BLaER1 treated with 17β-estradiol and CSF1 and Interleukin-3, amounts not matched to agents 10 nM and 100 nM (cell line): ENCODE data around the gene ACTN2.
"Not testable (repeated sequence)": the region's sequence is repeated elsewhere in the genome, so short reads cannot be mapped to it uniquely, and the experiment has no call there.

Experiments
- H3K27ac ChIP-seq, 11 experiments: shearing (Covaris generic); formaldehyde crosslinking; 2 replicates each; pipeline ENCODE4 v1.8.1; 2022
- H3K27me3 ChIP-seq, 11 experiments: shearing (Covaris generic); formaldehyde crosslinking; 2 replicates each; pipeline ENCODE4 v1.8.1; 2022
- H3K36me3 ChIP-seq, 11 experiments: shearing (Covaris generic); formaldehyde crosslinking; 2 replicates each; pipeline ENCODE4 v1.8.1; 2022
- H3K4me1 ChIP-seq, 10 experiments: shearing (Covaris generic); formaldehyde crosslinking; 2 replicates each; pipeline ENCODE4 v1.8.1; 2022
- H3K4me2 ChIP-seq, 11 experiments: shearing (Covaris generic); formaldehyde crosslinking; 2 replicates each; pipeline ENCODE4 v1.8.1; 2022
- H3K4me3 ChIP-seq, 10 experiments: shearing (Covaris generic); formaldehyde crosslinking; 2 replicates each; pipeline ENCODE4 v1.8.1; 2022
- H3K9ac ChIP-seq, 11 experiments: shearing (Covaris generic); formaldehyde crosslinking; 2 replicates each; pipeline ENCODE4 v1.8.1; 2022
- H3K9me3 ChIP-seq, 11 experiments: shearing (Covaris generic); formaldehyde crosslinking; replicated peaks in 1 of 11; 2 replicates each; pipeline ENCODE4 v1.8.1; 2022
- H4K20me1 ChIP-seq, 11 experiments: shearing (Covaris generic); formaldehyde crosslinking; 2 replicates each; pipeline ENCODE4 v1.8.1; 2022
- Cebpa-rat ChIP-seq, 11 experiments: shearing (Covaris generic); IDR thresholded peaks; 2 replicates each; pipeline ENCODE4 v1.8.1; 2022

Gene ACTN2

DNA sequence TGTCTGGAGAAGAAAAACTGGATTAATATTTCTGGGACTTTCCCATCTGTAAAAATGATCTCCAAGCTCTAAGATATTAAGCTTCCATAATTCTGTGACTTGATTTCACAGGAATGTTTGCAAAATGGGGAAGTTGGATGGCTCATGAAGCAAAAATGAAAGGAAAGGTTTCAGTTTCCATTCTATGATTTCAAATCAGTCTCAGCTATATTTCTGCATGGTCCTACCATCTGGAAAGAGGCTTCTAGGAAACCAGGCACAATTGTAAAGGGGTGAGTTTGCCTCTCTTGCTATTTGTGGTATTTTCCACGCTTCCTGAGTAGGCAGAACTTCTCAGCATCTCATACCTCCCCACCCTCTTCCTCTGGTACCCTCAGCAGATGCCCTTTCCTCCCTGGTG, 22.4 kb upstream of the ACTN2 start:
- TF ChIP-seq Cebpa-rat (IDR thresholded peaks at IDR 0.05): no peak
- H3K27me3 ChIP-seq: no peaks in the 10 kb centered on the region
- peaks cover 0 to 14% (median 5%) of the 10 kb centered on the region in 10 experiments; a peak in 12 of 20 replicates for H3K4me1 ChIP-seq
- H3K36me3 ChIP-seq: no peaks in the 10 kb centered on the region
- no peaks in the 10 kb centered on the region for H4K20me1 ChIP-seq
- no peak overlapping the region for H3K4me3 ChIP-seq
- no peaks in the 10 kb centered on the region for H3K9me3 ChIP-seq
- no peak overlapping the region for H3K27ac ChIP-seq
- H3K4me2 ChIP-seq: peak overlapping the region in 8 of 11 experiments; percentile 2 to 68 (median 58); a peak in 12 of 22 replicates
- no peak overlapping the region for H3K9ac ChIP-seq

DNA sequence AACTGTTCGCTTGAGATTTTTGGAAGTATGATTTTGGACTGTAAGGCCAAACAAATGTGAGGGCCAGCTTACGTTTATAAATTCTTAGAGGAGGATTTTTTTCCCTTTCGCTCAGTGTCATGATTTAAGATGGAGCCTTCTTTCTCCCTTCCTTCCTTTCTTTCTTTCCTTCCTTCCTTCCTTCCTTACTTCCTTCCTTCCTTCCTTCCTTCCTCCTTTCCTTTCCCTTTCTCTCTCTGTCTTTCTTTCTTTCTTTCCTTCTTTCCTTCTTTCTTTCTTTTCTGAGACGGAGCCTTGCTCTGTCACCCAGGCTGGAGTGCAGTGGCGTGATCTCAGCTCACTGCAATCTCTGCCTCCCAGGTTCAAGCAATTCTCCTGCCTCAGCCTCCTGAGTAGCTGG, 17.4 kb upstream of the ACTN2 start:
- H4K20me1 ChIP-seq, H3K9me3 ChIP-seq, H3K4me2 ChIP-seq, H3K4me3 ChIP-seq, H3K9ac ChIP-seq, H3K27ac ChIP-seq, H3K27me3 ChIP-seq, H3K36me3 ChIP-seq: not testable (repeated sequence)
- peaks cover 0 to 10% (median 5%) of the 10 kb centered on the region in 10 experiments; a peak in 12 of 20 replicates for H3K4me1 ChIP-seq

DNA sequence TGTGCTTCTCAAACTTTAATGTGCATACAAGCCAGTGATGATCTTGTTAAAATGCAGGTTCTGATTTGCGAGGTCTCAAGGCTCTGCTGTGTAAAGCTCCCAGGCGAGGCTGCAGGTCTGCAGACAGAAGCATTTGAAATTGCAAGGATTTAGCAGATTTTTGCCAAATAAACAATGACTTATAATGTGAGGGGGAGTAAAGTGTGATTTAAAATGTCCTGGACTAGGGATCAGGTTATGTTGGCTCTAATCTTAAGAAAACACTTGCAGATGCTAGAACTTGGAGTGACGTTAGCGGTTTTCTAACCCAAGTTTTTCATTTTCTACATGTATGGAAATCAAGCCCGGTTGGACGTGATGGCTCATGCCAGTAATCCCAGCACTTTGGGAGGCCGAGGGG, 16.2 kb upstream of the ACTN2 start:
- no peaks in the 10 kb centered on the region for H3K4me1 ChIP-seq
- no peak overlapping the region for H3K27ac ChIP-seq
- TF ChIP-seq Cebpa-rat (IDR thresholded peaks at IDR 0.05): no peak
- H3K4me2 ChIP-seq: no peak overlapping the region
- no peak overlapping the region for H3K9ac ChIP-seq
- no peak overlapping the region for H3K4me3 ChIP-seq
- H3K9me3 ChIP-seq: no peaks in the 10 kb centered on the region
- H4K20me1 ChIP-seq: no peaks in the 10 kb centered on the region
- H3K36me3 ChIP-seq: no peaks in the 10 kb centered on the region
- H3K27me3 ChIP-seq: no peaks in the 10 kb centered on the region

GRCh38 chr1:236673289-236673919, 12.9 kb upstream of the ACTN2 start:
- H4K20me1 ChIP-seq: no peaks in the 10 kb centered on the region
- no peak overlapping the region for H3K9ac ChIP-seq
- no peak overlapping the region for H3K4me3 ChIP-seq
- H3K4me2 ChIP-seq: no peak overlapping the region
- no peak overlapping the region for H3K27ac ChIP-seq
- H3K4me1 ChIP-seq: peaks cover 0 to 11% (median 7%) of the 10 kb centered on the region in 10 experiments; a peak in 12 of 20 replicates
- no peaks in the 10 kb centered on the region for H3K27me3 ChIP-seq
- no peaks in the 10 kb centered on the region for H3K9me3 ChIP-seq
- no peaks in the 10 kb centered on the region for H3K36me3 ChIP-seq
- no peak for TF ChIP-seq Cebpa-rat (IDR thresholded peaks at IDR 0.05)

GRCh38 chr1:236677641-236678235, 8.6 kb upstream of the ACTN2 start:
- Histone ChIP-seq H3K4me1 (peaks cover 0 to 17% (median 7%) of the 10 kb centered on the region in 10 experiments; a peak in 12 of 20 replicates), H3K27me3 (no peaks in the 10 kb centered on the region), H3K9ac (no peak overlapping the region), H3K4me2 (peak overlapping the region in 7 of 11 experiments; percentile 32 to 58 (median 42); a peak in 13 of 22 replicates), H4K20me1 (no peaks in the 10 kb centered on the region), H3K36me3 (no peaks in the 10 kb centered on the region), H3K9me3 (no peaks in the 10 kb centered on the region), H3K4me3 (no peak overlapping the region), H3K27ac (peak overlapping the region in 2 of 11 experiments; percentile 23 to 35; a peak in 3 of 22 replicates)
- no peak for TF ChIP-seq Cebpa-rat (IDR thresholded peaks at IDR 0.05)

DNA sequence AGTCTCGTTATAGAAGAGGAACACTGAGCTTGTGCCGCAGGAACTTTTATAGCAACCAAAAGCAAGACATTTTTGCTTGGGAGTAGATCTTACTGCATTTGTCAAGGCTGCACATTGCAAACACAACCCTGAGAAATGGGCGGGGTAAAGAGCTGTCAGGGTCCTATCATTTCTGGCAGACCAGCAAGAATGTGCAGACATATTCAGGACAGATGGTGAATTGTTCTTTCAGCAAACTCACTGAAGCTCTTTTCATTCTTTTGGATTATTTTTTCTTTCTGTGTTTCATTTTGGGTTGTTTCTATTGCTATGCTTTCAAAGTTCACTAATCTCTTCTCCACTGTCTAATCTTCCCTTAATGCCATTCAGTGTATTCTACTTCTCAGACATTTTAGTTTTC, 5.1 kb upstream of the ACTN2 start:
- Histone ChIP-seq H3K36me3 (no peaks in the 10 kb centered on the region), H3K9me3 (peaks cover 0 to 7% (median 0%) of the 10 kb centered on the region in 11 experiments; a peak in 3 of 22 replicates)

GRCh38 chr1:236685205-236685916, 938 bp upstream of the ACTN2 start:
- Histone ChIP-seq H4K20me1 (no peaks in the 10 kb centered on the region), H3K9me3 (peaks cover 6 to 15% (median 9%) of the 10 kb centered on the region in 11 experiments; a peak in 18 of 22 replicates), H3K27ac (no peak overlapping the region), H3K9ac (no peak overlapping the region), H3K4me3 (no peak overlapping the region), H3K4me2 (no peak overlapping the region), H3K36me3 (no peaks in the 10 kb centered on the region), H3K4me1 (no peaks in the 10 kb centered on the region), H3K27me3 (no peaks in the 10 kb centered on the region)
- TF ChIP-seq Cebpa-rat (IDR thresholded peaks at IDR 0.05): no peak

More for the DNA sequence above, 5.1 kb upstream of the ACTN2 start:
- Histone ChIP-seq H3K27ac (no peak overlapping the region), H3K27me3 (no peaks in the 10 kb centered on the region), H3K4me1 (peaks cover 0 to 17% (median 7%) of the 10 kb centered on the region in 10 experiments; a peak in 12 of 20 replicates), H3K4me2 (no peak overlapping the region), H4K20me1 (no peaks in the 10 kb centered on the region), H3K4me3 (no peak overlapping the region), H3K9ac (no peak overlapping the region)
- TF ChIP-seq Cebpa-rat (IDR thresholded peaks at IDR 0.05): no peak

DNA sequence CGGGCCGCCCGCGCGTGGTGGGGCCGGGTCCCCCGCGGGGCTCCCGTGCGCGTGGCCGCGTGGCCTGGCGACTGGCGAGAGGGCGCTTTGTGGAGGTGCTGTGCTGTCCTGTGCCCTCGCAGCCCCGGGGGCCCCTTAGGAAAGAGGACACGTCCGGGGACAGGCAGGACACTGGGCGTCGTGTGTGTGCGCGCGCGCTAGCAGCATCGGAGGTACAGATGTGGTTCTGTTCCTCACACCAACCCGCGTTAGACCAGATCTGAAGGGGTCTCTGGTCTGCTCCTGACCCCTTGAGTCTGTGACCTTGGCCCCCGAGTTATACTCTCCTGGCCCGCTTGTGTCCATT, 489 bp downstream of the ACTN2 start:
- Histone ChIP-seq H3K9ac (no peak overlapping the region), H3K9me3 (peaks cover 6 to 15% (median 9%) of the 10 kb centered on the region in 11 experiments; a peak in 18 of 22 replicates), H4K20me1 (no peaks in the 10 kb centered on the region), H3K4me1 (no peaks in the 10 kb centered on the region), H3K27me3 (no peaks in the 10 kb centered on the region), H3K36me3 (no peaks in the 10 kb centered on the region), H3K27ac (no peak overlapping the region), H3K4me3 (no peak overlapping the region), H3K4me2 (no peak overlapping the region)
- TF ChIP-seq Cebpa-rat (IDR thresholded peaks at IDR 0.05): no peak

DNA sequence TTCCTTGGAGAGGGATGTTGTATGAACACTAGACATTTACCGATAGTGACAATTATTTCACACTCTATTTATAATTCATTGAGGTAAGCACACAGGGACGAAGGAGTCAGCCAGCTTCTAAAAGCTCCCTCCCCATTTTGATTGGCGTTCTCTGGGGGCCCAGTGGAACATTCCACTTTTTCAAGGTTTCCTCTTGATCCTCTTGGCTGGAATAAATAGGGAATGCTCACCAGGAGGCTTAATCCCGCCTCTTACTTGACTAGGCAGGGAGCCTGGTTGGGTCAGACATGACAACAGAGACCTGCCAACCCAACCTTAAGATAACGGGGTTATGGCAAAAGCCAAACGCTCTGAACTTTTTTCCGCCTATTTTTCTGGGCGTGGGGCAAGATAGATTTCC, 974 bp downstream of the ACTN2 start:
- Histone ChIP-seq H3K4me1 (no peaks in the 10 kb centered on the region), H3K36me3 (no peaks in the 10 kb centered on the region), H3K9me3 (peaks cover 6 to 15% (median 9%) of the 10 kb centered on the region in 11 experiments; a peak in 18 of 22 replicates), H4K20me1 (no peaks in the 10 kb centered on the region), H3K27ac (no peak overlapping the region), H3K4me3 (no peak overlapping the region), H3K27me3 (no peaks in the 10 kb centered on the region), H3K9ac (no peak overlapping the region), H3K4me2 (no peak overlapping the region)
- TF ChIP-seq Cebpa-rat (IDR thresholded peaks at IDR 0.05): no peak
